Sigmoid colon (tissue), 7 donors: Measurements from ENCODE around the gene LMBR1L. TPM values are rescaled to one million over a fixed set of nuclear protein-coding genes. Genes with fewer than 3 reads are reported as not detected.
"Not testable (repeated sequence)": the region's sequence is repeated elsewhere in the genome, so short reads cannot be mapped to it uniquely, and the experiment has no call there.

ENCODE experiments used
- DNase-seq: peaks from one replicate; pipeline ENCODE4 v3.0.0-alpha.2; 2019
- H3K27ac ChIP-seq, 4 donors: fragments of 200-600 bp; sonication (generic); one replicate each; pipeline ENCODE4 v1.5.1; 2016 to 2019; ENCODE audit warnings: mild to moderate bottlenecking in 1 of 4
- H3K27me3 ChIP-seq, 3 donors: fragments of 200-600 bp; sonication (generic); one replicate each; pipeline ENCODE4 v1.5.1; 2019; ENCODE audit warnings: mild to moderate bottlenecking in 1 of 3
- H3K36me3 ChIP-seq, 4 donors: fragments of 200-600 bp; sonication (generic); one replicate each; pipeline ENCODE4 v1.5.1; 2016 to 2019
- H3K4me1 ChIP-seq, 4 donors: fragments of 200-600 bp; sonication (generic); one replicate each; pipeline ENCODE4 v1.5.1; 2017 to 2019
- H3K4me3 ChIP-seq, 4 donors: fragments of 200-600 bp; sonication (generic); one replicate each; pipeline ENCODE4 v1.5.1; 2017 to 2019; ENCODE audit warnings: mild to moderate bottlenecking in 2 of 4, moderate library complexity in 1 of 4
- H3K9me3 ChIP-seq, 4 donors: fragments of 200-600 bp in 3 of 4; sonication (generic) in 3 of 4; one replicate each; pipeline versions ENCODE4 v1.5.1 to v1.6.1; 2013 to 2019
- EP300 ChIP-seq, 4 donors: sonication (generic); formaldehyde crosslinking; IDR thresholded peaks; one replicate each; pipeline ENCODE4 v1.6.1; 2017; ENCODE audit warnings: antibody characterized with exemption in 4 of 4
- POLR2A ChIP-seq, 2 donors: fragments of 450-650 bp; IDR thresholded peaks; one replicate each; pipeline ENCODE4 v1.6.1; 2016; ENCODE audit warnings: antibody characterized with exemption in 2 of 2, mild to moderate bottlenecking in 2 of 2, moderate library complexity in 2 of 2
- POLR2AphosphoS5 ChIP-seq, 4 donors: sonication (generic); formaldehyde crosslinking; IDR thresholded peaks; one replicate each; pipeline ENCODE4 v1.6.1; 2017; ENCODE audit warnings: antibody characterized with exemption in 4 of 4
- WGBS, 2 donors: extraction: QIAGEN DNeasy Blood & Tissue Kit; methylation state at CpG; one replicate each; pipeline ENCODE4 v1.1.7; 2013; 5-methylcytosine and 5-hydroxymethylcytosine counted together
- intact Hi-C: fragments of 100-400 bp; cut with DNase I; formaldehyde crosslinking; loops from one replicate; pipeline ENCODE4 v1.15.1; 2023
- polyA plus RNA-seq, 3 donors: library from polyadenylated mRNA; stranded (reverse); fragments of 200-250 nt; gene quantifications; one replicate each; pipeline ENCODE4 v1.2.3, GENCODE V29; 2013
- total RNA-seq, 4 donors: library from RNA; depleted of rRNA; stranded (reverse); fragments of >200 nt; gene quantifications; one replicate each; pipeline ENCODE4 v1.1.0, GENCODE V29; 2016
- TF ChIP-seq, protein P1 (sequence below), 4 experiments: fragments of 450-650 bp in 3 of 4; fragments of 200-600 bp in 1 of 4; IDR thresholded peaks; one replicate each; pipeline ENCODE4 v1.5.1; 2016 to 2019; ENCODE audit warnings: antibody characterized with exemption in 4 of 4, mild to moderate bottlenecking in 3 of 4, moderate library complexity in 2 of 4
- donor health status: healthy with polysubstance abuse.
- donor health status: Bipolar disorder and iron deficiency.
- donor health status: healthy.

Gene LMBR1L
- total and polyA plus RNA-seq, 7 donors = 7.8 to 82.3 (median 39.0) TPM

DNA sequence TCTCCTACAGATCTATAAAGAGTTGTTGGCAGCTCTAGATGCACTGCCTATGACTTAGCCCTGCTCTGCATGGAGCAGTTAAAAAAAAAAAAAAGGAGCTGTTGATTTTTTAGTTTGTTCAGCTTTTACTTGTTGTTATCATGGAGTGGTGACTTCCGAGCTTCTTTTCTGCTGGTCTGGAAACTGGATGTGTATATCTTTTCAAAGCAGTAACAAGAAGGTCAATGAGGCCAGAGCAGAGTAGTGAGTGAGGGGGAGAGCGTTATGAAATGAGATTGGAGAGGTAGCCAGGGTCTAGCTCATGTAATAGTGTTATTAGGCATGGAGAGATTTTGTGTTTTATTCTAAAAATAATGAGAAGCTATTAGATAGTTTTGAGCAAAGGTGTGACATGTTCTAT lies 33.7 kb upstream of the LMBR1L start:
- Histone ChIP-seq H3K9me3 (no peaks in the 10 kb centered on the region), H3K27me3 (no peaks in the 10 kb centered on the region), H3K4me1 (no peaks in the 10 kb centered on the region), H3K4me3 (no peak overlapping the region), H3K36me3 (no peaks in the 10 kb centered on the region), H3K27ac (no peak overlapping the region)
- whole genome bisulfite sequencing, 2 donors = 90 to 93% methylated on average over 2 of the region's 2 CpGs
- intact Hi-C loops = no loop called here
- DNase-seq = no peak
- TF ChIP-seq POLR2AphosphoS5 (IDR thresholded peaks at IDR 0.05) = no peak
- no peak for TF ChIP-seq POLR2A (IDR thresholded peaks at IDR 0.05)
- no peak for TF ChIP-seq EP300 (IDR thresholded peaks at IDR 0.05)
- TF ChIP-seq, protein P1, sequence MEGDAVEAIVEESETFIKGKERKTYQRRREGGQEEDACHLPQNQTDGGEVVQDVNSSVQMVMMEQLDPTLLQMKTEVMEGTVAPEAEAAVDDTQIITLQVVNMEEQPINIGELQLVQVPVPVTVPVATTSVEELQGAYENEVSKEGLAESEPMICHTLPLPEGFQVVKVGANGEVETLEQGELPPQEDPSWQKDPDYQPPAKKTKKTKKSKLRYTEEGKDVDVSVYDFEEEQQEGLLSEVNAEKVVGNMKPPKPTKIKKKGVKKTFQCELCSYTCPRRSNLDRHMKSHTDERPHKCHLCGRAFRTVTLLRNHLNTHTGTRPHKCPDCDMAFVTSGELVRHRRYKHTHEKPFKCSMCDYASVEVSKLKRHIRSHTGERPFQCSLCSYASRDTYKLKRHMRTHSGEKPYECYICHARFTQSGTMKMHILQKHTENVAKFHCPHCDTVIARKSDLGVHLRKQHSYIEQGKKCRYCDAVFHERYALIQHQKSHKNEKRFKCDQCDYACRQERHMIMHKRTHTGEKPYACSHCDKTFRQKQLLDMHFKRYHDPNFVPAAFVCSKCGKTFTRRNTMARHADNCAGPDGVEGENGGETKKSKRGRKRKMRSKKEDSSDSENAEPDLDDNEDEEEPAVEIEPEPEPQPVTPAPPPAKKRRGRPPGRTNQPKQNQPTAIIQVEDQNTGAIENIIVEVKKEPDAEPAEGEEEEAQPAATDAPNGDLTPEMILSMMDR (IDR thresholded peaks at IDR 0.05) = no peak

GRCh38 chr12:49138999-49139398 lies 28.4 kb upstream of the LMBR1L start:
- TF ChIP-seq, protein P1 (IDR thresholded peaks at IDR 0.05) = no peak
- no peak for TF ChIP-seq POLR2AphosphoS5 (IDR thresholded peaks at IDR 0.05)
- no peak for TF ChIP-seq POLR2A (IDR thresholded peaks at IDR 0.05)
- no peak for TF ChIP-seq EP300 (IDR thresholded peaks at IDR 0.05)
- Histone ChIP-seq H3K36me3 (no peaks in the 10 kb centered on the region), H3K4me3 (no peak overlapping the region), H3K27ac (no peak overlapping the region), H3K27me3 (no peaks in the 10 kb centered on the region), H3K4me1 (no peaks in the 10 kb centered on the region), H3K9me3 (no peaks in the 10 kb centered on the region)
- no peak for DNase-seq
- intact Hi-C loops = no loop called here
- WGBS, 2 donors = 96 to 98% methylated on average over 2 of the region's 2 CpGs

DNA sequence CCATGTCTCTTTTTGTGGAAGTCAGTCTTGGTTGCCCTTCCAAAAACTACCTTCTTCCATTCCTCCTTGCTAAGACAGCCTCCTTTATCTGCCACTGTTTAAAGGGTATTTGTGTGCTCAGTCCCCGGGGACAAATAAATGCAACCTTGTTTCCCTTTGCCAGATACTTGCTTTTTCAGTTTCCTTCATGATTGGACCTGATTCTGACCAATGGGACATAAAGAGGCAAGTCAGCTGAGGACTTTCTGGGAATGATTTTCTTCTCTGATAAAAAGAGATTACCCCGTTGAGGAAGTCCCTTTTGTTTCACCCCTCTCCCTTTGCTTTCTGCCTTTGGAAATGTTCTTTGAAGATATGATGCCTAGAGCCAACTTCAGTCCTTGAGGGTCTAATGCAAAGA lies 27.9 kb upstream of the LMBR1L start:
- Histone ChIP-seq H3K36me3 (no peaks in the 10 kb centered on the region), H3K27ac (no peak overlapping the region), H3K4me1 (no peaks in the 10 kb centered on the region), H3K27me3 (no peaks in the 10 kb centered on the region), H3K4me3 (no peak overlapping the region), H3K9me3 (no peaks in the 10 kb centered on the region)
- intact Hi-C loops = no loop called here
- TF ChIP-seq, protein P1 (IDR thresholded peaks at IDR 0.05) = no peak
- TF ChIP-seq POLR2A (IDR thresholded peaks at IDR 0.05) = no peak
- no peak for TF ChIP-seq POLR2AphosphoS5 (IDR thresholded peaks at IDR 0.05)
- TF ChIP-seq EP300 (IDR thresholded peaks at IDR 0.05) = no peak
- DNase-seq = no peak
- 64 to 65% methylated on average over 2 of the region's 2 CpGs for WGBS, 2 donors

DNA sequence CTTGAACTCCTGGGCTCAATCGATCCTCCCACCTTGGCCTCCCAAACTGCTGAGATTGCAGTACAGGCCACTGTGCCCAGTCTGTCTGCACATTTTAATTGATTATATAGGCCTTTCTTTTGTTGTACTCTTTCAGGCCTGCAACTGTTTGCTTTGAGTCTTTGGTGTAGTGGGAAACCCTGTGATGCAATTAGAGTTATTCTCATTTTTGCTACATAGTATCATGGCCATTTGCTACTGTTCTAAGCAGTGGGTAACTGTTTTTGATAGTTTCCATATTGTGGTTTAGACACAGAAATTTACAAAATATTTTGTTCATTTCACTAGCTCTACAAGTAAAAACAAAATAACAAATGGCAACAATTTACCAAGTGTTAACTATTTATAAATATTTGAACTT lies 26.8 kb upstream of the LMBR1L start:
- Histone ChIP-seq H3K4me1 (peaks cover 0 to 7% (median 3%) of the 10 kb centered on the region in 4 donors), H3K4me3 (no peak overlapping the region), H3K36me3 (no peaks in the 10 kb centered on the region), H3K27ac (no peak overlapping the region), H3K27me3 (no peaks in the 10 kb centered on the region), H3K9me3 (no peaks in the 10 kb centered on the region)
- DNase-seq = no peak
- WGBS, 2 donors = 97 to 98% methylated on average over 1 of the region's 1 CpG
- TF ChIP-seq, protein P1 (IDR thresholded peaks at IDR 0.05) = no peak
- TF ChIP-seq POLR2A (IDR thresholded peaks at IDR 0.05) (no peak), EP300 (IDR thresholded peaks at IDR 0.05) (no peak), POLR2AphosphoS5 (IDR thresholded peaks at IDR 0.05) (no peak)
- intact Hi-C loops = no loop called here

DNA sequence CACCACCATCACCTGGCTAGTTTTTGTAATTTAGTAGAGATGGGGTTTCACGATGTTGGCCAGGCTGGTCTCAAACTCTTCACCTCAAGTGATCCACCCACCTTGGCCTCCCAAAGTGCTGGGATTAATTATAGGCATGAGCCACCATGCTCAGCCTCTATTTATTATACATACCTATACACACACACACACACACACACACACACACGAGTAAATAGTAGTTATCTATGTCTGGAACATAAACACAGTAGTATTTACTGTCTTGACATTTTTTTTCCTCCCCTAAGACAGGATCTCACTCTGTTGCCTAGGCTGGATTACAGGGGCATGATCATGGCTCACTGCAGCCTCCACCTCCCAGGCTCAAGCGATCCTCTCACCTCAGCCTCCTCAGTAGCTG lies 26.4 kb upstream of the LMBR1L start:
- intact Hi-C loops, H3K27ac ChIP-seq, H3K27me3 ChIP-seq, H3K9me3 ChIP-seq, H3K4me3 ChIP-seq, H3K36me3 ChIP-seq, DNase-seq: not testable (repeated sequence)
- peaks cover 0 to 11% (median 8%) of the 10 kb centered on the region in 4 donors for H3K4me1 ChIP-seq
- 82 to 89% methylated on average over 3 of the region's 3 CpGs for WGBS, 2 donors
